ENCODE results near the gene MAPRE3. TPM values are rescaled to one million over a fixed set of nuclear protein-coding genes. Genes with fewer than 3 reads are reported as not detected.

Gene MAPRE3
- total RNA-seq, 4 donors from 2014 or later: 8.5 to 18.6 (median 12.4) TPM

GRCh38 chr2:27000995-27001394 lies 30.6 kb downstream of the MAPRE3 start:
- Histone ChIP-seq H3K9me3 (no peaks in the 10 kb centered on the region), H3K27me3 (no peaks in the 10 kb centered on the region), H3K4me1 (no peaks in the 10 kb centered on the region), H3K4me3 (no peak overlapping the region), H3K36me3 (no peaks in the 10 kb centered on the region), H3K27ac (no peak overlapping the region)
- no peak for ATAC-seq
- TF ChIP-seq POLR2A (IDR thresholded peaks at IDR 0.05) (no peak), EP300 (IDR thresholded peaks at IDR 0.05) (no peak), CTCF (IDR thresholded peaks at IDR 0.05) (no peak), POLR2AphosphoS5 (IDR thresholded peaks at IDR 0.05) (no peak)
- WGBS, 2 donors (ENCODE audit: low coverage in 1 of 2): 91 to 95% methylated on average over 2 of the region's 2 CpGs

- Histone ChIP-seq H3K9me3 (no peaks in the 10 kb centered on the region), H3K36me3 (no peaks in the 10 kb centered on the region), H3K4me1 (no peaks in the 10 kb centered on the region), H3K27ac (no peak overlapping the region), H3K4me3 (no peak overlapping the region), H3K27me3 (no peaks in the 10 kb centered on the region)
- WGBS, 2 donors (ENCODE audit: low coverage in 1 of 2): 70 to 71% methylated on average over 5 of the region's 5 CpGs
- TF ChIP-seq POLR2AphosphoS5 (IDR thresholded peaks at IDR 0.05) (no peak), EP300 (IDR thresholded peaks at IDR 0.05) (no peak), CTCF (IDR thresholded peaks at IDR 0.05) (no peak), POLR2A (IDR thresholded peaks at IDR 0.05) (no peak)
- no peak for ATAC-seq
Measured at GRCh38 chr2:27001950-27002349, 31.5 kb downstream of the MAPRE3 start.

GRCh38 chr2:27003007-27003406 lies 32.6 kb downstream of the MAPRE3 start:
- Histone ChIP-seq H3K4me1 (no peaks in the 10 kb centered on the region), H3K36me3 (no peaks in the 10 kb centered on the region), H3K9me3 (no peaks in the 10 kb centered on the region), H3K27me3 (no peaks in the 10 kb centered on the region), H3K27ac (no peak overlapping the region), H3K4me3 (no peak overlapping the region)
- WGBS, 2 donors (ENCODE audit: low coverage in 1 of 2): 88 to 100% methylated on average over 3 to 4 of the region's 4 CpGs
- ATAC-seq: no peak
- TF ChIP-seq POLR2A (IDR thresholded peaks at IDR 0.05) (no peak), EP300 (IDR thresholded peaks at IDR 0.05) (no peak)

GRCh38 chr2:27003857-27004256 lies 33.4 kb downstream of the MAPRE3 start:
- no peak for TF ChIP-seq CTCF (IDR thresholded peaks at IDR 0.05)
- TF ChIP-seq EP300 (IDR thresholded peaks at IDR 0.05): no peak
- no peak for TF ChIP-seq POLR2AphosphoS5 (IDR thresholded peaks at IDR 0.05)
- TF ChIP-seq POLR2A (IDR thresholded peaks at IDR 0.05): no peak
- no peaks in the 10 kb centered on the region for H3K27me3 ChIP-seq
- H3K4me1 ChIP-seq: no peaks in the 10 kb centered on the region
- no peak overlapping the region for H3K4me3 ChIP-seq
- no peaks in the 10 kb centered on the region for H3K9me3 ChIP-seq
- no peaks in the 10 kb centered on the region for H3K36me3 ChIP-seq
- 73 to 76% methylated on average over 4 to 7 of the region's 9 CpGs for WGBS, 2 donors (ENCODE audit: low coverage in 1 of 2)
- no peak overlapping the region for H3K27ac ChIP-seq
- no peak for ATAC-seq

- no peaks in the 10 kb centered on the region for H3K27me3 ChIP-seq
- TF ChIP-seq EP300 (IDR thresholded peaks at IDR 0.05) (no peak), POLR2AphosphoS5 (IDR thresholded peaks at IDR 0.05) (no peak), POLR2A (IDR thresholded peaks at IDR 0.05) (no peak), CTCF (IDR thresholded peaks at IDR 0.05) (no peak)
- H3K36me3 ChIP-seq: no peaks in the 10 kb centered on the region
- no peak overlapping the region for H3K27ac ChIP-seq
- no peak for ATAC-seq
- H3K4me1 ChIP-seq: no peaks in the 10 kb centered on the region
- no peaks in the 10 kb centered on the region for H3K9me3 ChIP-seq
- H3K4me3 ChIP-seq: no peak overlapping the region
- WGBS, 2 donors (ENCODE audit: low coverage in 1 of 2): 75 to 78% methylated on average over 4 to 6 of the region's 6 CpGs
Measured at GRCh38 chr2:27006602-27007415, 36.4 kb downstream of the MAPRE3 start.
